Breast epithelium (tissue), 4 donors: Measurements from ENCODE around the gene HLA-DMB. TPM values are rescaled to one million over a fixed set of nuclear protein-coding genes. Genes with fewer than 3 reads are reported as not detected.

Experiments used
- DNase-seq, 2 donors: peaks; one replicate each; pipeline ENCODE4 v3.0.0-alpha.2; 2019; ENCODE audit warnings: low spot score in 2 of 2
- H3K27ac ChIP-seq, 2 donors: fragments of 200-600 bp; sonication (generic) in 1 of 2; one replicate each; pipeline ENCODE4 v1.5.1; 2016 to 2019; ENCODE audit warnings: mild to moderate bottlenecking in 1 of 2
- H3K27me3 ChIP-seq, 2 donors: fragments of 200-600 bp; sonication (generic) in 1 of 2; one replicate each; pipeline versions ENCODE4 v1.5.1 to v1.6.0; 2017 to 2019; ENCODE audit warnings: control low read depth in 1 of 2, mild to moderate bottlenecking in 1 of 2
- H3K36me3 ChIP-seq: fragments of 200-600 bp; one replicate; pipeline ENCODE4 v1.5.1; 2019
- H3K4me1 ChIP-seq, 2 donors: fragments of 200-600 bp; sonication (generic); one replicate each; pipeline ENCODE4 v1.5.1; 2016 to 2019; ENCODE audit warnings: control low read depth in 1 of 2
- H3K4me3 ChIP-seq, 3 donors: fragments of 200-600 bp; sonication (generic); 1 replicate in 2 of 3; 2 replicates in 1 of 3; pipeline ENCODE4 v1.5.1; 2016 to 2019; ENCODE audit warnings: mild to moderate bottlenecking in 3 of 3, moderate library complexity in 2 of 3
- H3K9me3 ChIP-seq, 2 donors: fragments of 200-600 bp; sonication (generic) in 1 of 2; one replicate each; pipeline ENCODE4 v1.5.1; 2016 to 2019; ENCODE audit warnings: control low read depth in 1 of 2
- CTCF ChIP-seq, 3 donors: fragments of 450-650 bp; IDR thresholded peaks; one replicate each; pipeline ENCODE4 v1.5.1; 2016 to 2017; ENCODE audit warnings: antibody characterized with exemption in 3 of 3, mild to moderate bottlenecking in 3 of 3, moderate library complexity in 3 of 3
- POLR2A ChIP-seq: fragments of 450-650 bp; IDR thresholded peaks from one replicate; pipeline ENCODE4 v1.6.1; 2016; ENCODE audit warnings: antibody characterized with exemption, mild to moderate bottlenecking, moderate library complexity
- POLR2AphosphoS5 ChIP-seq, 3 donors: sonication (generic); formaldehyde crosslinking; IDR thresholded peaks; one replicate each; pipeline ENCODE4 v1.6.1; 2017; ENCODE audit warnings: antibody characterized with exemption in 3 of 3
- intact Hi-C: fragments of 100-400 bp; cut with DNase I; formaldehyde crosslinking; loops from one replicate; pipeline ENCODE4 v1.15.1; 2023; ENCODE audit warnings: low total_unique reads
- total RNA-seq, 3 donors: library from RNA; depleted of rRNA; stranded (reverse); fragments of >200 nt; gene quantifications; one replicate each; pipeline ENCODE4 v1.1.0, GENCODE V29; 2016

The HLA-DMB gene
- total RNA-seq, 3 donors from 2014 or later = 16.4 to 52.0 (median 34.6) TPM

GRCh38 chr6:32936239-32937152 is 4.3 kb downstream of the HLA-DMB start:
- TF ChIP-seq CTCF (IDR thresholded peaks at IDR 0.05) (no peak), POLR2A (no peak), POLR2AphosphoS5 (IDR thresholded peaks at IDR 0.05) (no peak)
- Histone ChIP-seq H3K9me3 (no peaks in the 10 kb centered on the region), H3K36me3 (no peaks in the 10 kb centered on the region), H3K4me1 (no peaks in the 10 kb centered on the region), H3K27me3 (no peaks in the 10 kb centered on the region), H3K27ac (no peak overlapping the region), H3K4me3 (no peak overlapping the region)
- intact Hi-C loops = no loop called here
- DNase-seq = no peak

GRCh38 chr6:32935551-32936238 is 5.1 kb downstream of the HLA-DMB start:
- intact Hi-C loops = no loop called here
- Histone ChIP-seq H3K9me3 (no peaks in the 10 kb centered on the region), H3K27me3 (no peaks in the 10 kb centered on the region), H3K36me3 (no peaks in the 10 kb centered on the region), H3K4me1 (no peaks in the 10 kb centered on the region), H3K27ac (no peak overlapping the region), H3K4me3 (no peak overlapping the region)
- DNase-seq = no peak
- no peak for TF ChIP-seq POLR2A
- no peak for TF ChIP-seq CTCF (IDR thresholded peaks at IDR 0.05)
- no peak for TF ChIP-seq POLR2AphosphoS5 (IDR thresholded peaks at IDR 0.05)

GRCh38 chr6:32933661-32934085 is 7.2 kb downstream of the HLA-DMB start:
- H3K4me3 ChIP-seq = no peak overlapping the region
- no peaks in the 10 kb centered on the region for H3K9me3 ChIP-seq
- no peaks in the 10 kb centered on the region for H3K27me3 ChIP-seq
- TF ChIP-seq POLR2A = no peak
- TF ChIP-seq POLR2AphosphoS5 (IDR thresholded peaks at IDR 0.05) = peak in 1 of 3 donors; percentile 49
- peak; percentile 36 to 76 (median 69) for TF ChIP-seq CTCF (IDR thresholded peaks at IDR 0.05)
- H3K27ac ChIP-seq = no peak overlapping the region
- DNase-seq = peak; percentile 58 to 72
- intact Hi-C loops = no loop called here
- H3K36me3 ChIP-seq = no peaks in the 10 kb centered on the region
- H3K4me1 ChIP-seq = no peaks in the 10 kb centered on the region

- intact Hi-C loops = no loop called here
- no peak overlapping the region for H3K4me3 ChIP-seq
- no peaks in the 10 kb centered on the region for H3K4me1 ChIP-seq
- TF ChIP-seq POLR2AphosphoS5 (IDR thresholded peaks at IDR 0.05) (no peak), CTCF (IDR thresholded peaks at IDR 0.05) (no peak), POLR2A (no peak)
- no peak for DNase-seq
- no peaks in the 10 kb centered on the region for H3K9me3 ChIP-seq
- H3K36me3 ChIP-seq = no peaks in the 10 kb centered on the region
- H3K27ac ChIP-seq = no peak overlapping the region
- H3K27me3 ChIP-seq = no peaks in the 10 kb centered on the region
These were observed 8.5 kb downstream of the HLA-DMB start for GRCh38 chr6:32932132-32932868.
